Glutamatergic neuron (in vitro differentiated cells): ENCODE results near the gene ARG1. TPM values are rescaled to one million over a fixed set of nuclear protein-coding genes. Genes with fewer than 3 reads are reported as not detected.

Source experiments
- DNase-seq: peaks from one replicate; pipeline ENCODE4 v3.0.0; 2022
- H3K27ac Mint-ChIP-seq: one replicate; pipeline ENCODE4 v1.8.0; 2020; ENCODE audit warnings: mild to moderate bottlenecking, mixed read lengths, inconsistent platforms; ENCODE audit not compliant: unreplicated experiment
- H3K27me3 Mint-ChIP-seq: one replicate; pipeline ENCODE4 v1.8.0; 2020; ENCODE audit warnings: mild to moderate bottlenecking, moderate library complexity, mixed read lengths, inconsistent platforms; ENCODE audit not compliant: unreplicated experiment
- H3K36me3 Mint-ChIP-seq: one replicate; pipeline ENCODE4 v1.8.0; 2020; ENCODE audit warnings: mild to moderate bottlenecking, mixed read lengths, inconsistent platforms; ENCODE audit not compliant: unreplicated experiment
- H3K4me1 Mint-ChIP-seq: one replicate; pipeline ENCODE4 v1.8.0; 2020; ENCODE audit warnings: mild to moderate bottlenecking, low read depth, mixed read lengths, inconsistent platforms; ENCODE audit not compliant: unreplicated experiment
- H3K4me3 Mint-ChIP-seq: one replicate; pipeline ENCODE4 v1.8.0; 2020; ENCODE audit warnings: mild to moderate bottlenecking, mixed read lengths, inconsistent platforms; ENCODE audit not compliant: unreplicated experiment
- H3K9me3 Mint-ChIP-seq: one replicate; pipeline ENCODE4 v1.8.0; 2020; ENCODE audit warnings: mild to moderate bottlenecking, moderate library complexity, mixed read lengths, inconsistent platforms; ENCODE audit not compliant: unreplicated experiment
- total RNA-seq: library from RNA; stranded (reverse); fragmentation: NEBNext Ultra II Directional; extraction: Animal tissue kit (Norgen Biotek cat#: 25700); gene quantifications from one replicate; pipeline ENCODE4 v1.2.1, GENCODE V29; 2021; ENCODE audit not compliant: unreplicated experiment
- TF ChIP-seq, protein P1 (sequence below): fragments of 200-600 bp; sonication (generic); IDR thresholded peaks from one replicate; pipeline ENCODE4 v1.5.0; 2021; ENCODE audit not compliant: partially characterized antibody, unreplicated experiment

Gene ARG1
- total RNA-seq, 1 donor from 2014 or later = not detected

DNA sequence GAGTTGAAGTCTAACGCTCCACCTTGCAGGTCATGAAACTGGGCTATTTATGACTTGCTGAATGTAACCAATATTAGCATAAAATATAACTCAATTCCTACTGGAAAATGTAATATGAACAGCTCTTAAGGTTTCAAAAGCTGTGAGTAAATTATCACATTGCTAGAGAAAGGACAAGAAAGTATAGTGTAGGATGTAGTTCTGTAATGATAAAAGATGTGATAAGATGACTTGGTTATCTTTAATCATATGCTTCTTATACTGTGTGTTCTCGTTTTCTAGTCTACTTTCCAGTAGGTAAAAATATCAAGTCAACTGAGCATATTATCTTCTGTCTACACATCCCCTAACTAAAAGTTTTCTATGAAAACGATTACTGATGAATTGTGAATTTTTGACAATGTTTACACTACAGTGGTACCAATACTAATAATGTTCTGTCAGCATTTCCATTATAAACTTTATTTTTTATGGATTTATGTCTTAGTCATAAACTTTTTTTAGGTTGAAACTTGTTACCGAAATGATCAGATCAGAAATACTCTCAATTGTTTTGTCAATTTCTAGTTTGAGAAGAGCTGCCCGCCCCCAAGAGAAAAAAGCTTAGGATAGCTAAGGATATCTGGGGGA lies 40.4 kb downstream of the ARG1 start:
- Mint-ChIP-seq H3K9me3 (no peaks in the 10 kb centered on the region), H3K27ac (no peak overlapping the region), H3K4me3 (no peak overlapping the region), H3K36me3 (no peaks in the 10 kb centered on the region), H3K27me3 (peaks cover 3% of the 10 kb centered on the region), H3K4me1 (no peaks in the 10 kb centered on the region)
- DNase-seq = no peak
- TF ChIP-seq, protein P1, sequence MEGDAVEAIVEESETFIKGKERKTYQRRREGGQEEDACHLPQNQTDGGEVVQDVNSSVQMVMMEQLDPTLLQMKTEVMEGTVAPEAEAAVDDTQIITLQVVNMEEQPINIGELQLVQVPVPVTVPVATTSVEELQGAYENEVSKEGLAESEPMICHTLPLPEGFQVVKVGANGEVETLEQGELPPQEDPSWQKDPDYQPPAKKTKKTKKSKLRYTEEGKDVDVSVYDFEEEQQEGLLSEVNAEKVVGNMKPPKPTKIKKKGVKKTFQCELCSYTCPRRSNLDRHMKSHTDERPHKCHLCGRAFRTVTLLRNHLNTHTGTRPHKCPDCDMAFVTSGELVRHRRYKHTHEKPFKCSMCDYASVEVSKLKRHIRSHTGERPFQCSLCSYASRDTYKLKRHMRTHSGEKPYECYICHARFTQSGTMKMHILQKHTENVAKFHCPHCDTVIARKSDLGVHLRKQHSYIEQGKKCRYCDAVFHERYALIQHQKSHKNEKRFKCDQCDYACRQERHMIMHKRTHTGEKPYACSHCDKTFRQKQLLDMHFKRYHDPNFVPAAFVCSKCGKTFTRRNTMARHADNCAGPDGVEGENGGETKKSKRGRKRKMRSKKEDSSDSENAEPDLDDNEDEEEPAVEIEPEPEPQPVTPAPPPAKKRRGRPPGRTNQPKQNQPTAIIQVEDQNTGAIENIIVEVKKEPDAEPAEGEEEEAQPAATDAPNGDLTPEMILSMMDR = no peak

DNA sequence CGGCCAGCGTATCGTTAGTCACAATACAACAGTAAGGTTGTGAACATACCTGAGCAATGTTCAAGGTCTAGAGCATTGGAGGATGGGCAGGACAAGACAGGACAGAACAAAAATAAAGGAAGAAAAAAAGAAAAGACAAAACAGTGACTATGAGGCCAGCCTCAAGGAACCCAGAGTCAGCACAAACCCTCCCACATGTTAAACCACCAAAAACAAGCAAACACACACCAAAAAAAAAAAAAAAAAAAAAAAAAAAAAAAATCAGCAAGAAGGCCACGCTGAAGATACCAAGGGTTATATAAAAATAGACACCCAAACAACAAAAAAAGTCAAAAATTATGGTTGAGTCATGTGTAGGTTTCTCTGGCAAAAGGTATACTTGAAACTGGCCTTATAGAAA lies 42.2 kb downstream of the ARG1 start:
- H3K9me3 Mint-ChIP-seq = no peaks in the 10 kb centered on the region
- H3K27me3 Mint-ChIP-seq = no peaks in the 10 kb centered on the region
- TF ChIP-seq, protein P1 = no peak
- H3K4me1 Mint-ChIP-seq = no peaks in the 10 kb centered on the region
- no peaks in the 10 kb centered on the region for H3K36me3 Mint-ChIP-seq
- no peak overlapping the region for H3K27ac Mint-ChIP-seq
- DNase-seq = no peak
- H3K4me3 Mint-ChIP-seq = no peak overlapping the region

DNA sequence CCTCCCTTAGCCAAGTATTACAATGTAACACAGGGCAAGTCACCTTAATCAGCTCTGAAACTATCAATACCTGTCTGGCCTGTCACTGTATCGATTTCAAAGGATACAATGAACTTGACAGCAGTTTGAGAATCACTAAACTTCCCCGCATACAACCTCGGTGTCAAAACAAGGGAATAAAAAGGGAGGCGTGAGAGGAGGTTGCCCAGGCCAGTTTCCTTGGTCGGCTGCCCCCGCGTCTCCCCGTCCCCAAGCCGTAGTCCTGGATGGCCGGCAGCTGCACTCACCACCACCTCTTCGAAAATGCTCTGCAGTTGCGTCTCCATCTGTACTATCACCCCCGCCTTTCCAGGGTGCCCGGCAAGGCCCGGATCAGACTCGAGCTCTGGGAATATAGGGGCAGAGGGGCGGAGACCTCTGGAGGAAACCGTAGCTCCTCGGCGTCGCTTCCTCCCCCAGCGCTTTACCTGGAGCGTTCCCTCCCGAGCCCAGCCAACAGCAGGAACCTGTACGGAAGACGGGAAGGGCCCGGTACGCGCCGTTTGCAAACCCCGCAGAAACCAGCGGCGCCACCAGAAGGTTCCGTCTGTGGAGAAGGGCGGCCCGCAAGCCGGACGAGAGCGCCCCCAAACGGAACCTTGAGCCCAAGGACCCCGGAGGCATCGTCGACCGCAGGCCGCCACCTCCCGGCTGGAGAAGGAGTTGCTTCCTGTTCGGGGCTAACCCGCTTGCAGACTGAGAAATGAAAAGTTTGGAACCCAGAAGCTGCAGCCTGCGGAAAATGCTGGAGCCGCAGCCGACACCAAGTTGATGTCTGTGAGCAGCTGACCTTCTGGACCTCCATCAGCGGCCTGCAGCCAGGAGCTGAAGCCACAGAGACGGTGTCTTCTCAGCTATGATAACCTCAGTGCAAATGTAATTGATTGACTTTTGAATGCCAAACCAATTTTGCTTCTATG lies 55.0 kb downstream of the ARG1 start, which contains the start of gene MED23:
TSS of gene MED23 (minus strand) at position 519 of the 959 bp plus-strand sequence. CDS start at position 326, 193 bp downstream.
- H3K27ac Mint-ChIP-seq = peak within 1 kb of the TSS; percentile 95
- TF ChIP-seq, protein P1 = peak; percentile 89

DNA sequence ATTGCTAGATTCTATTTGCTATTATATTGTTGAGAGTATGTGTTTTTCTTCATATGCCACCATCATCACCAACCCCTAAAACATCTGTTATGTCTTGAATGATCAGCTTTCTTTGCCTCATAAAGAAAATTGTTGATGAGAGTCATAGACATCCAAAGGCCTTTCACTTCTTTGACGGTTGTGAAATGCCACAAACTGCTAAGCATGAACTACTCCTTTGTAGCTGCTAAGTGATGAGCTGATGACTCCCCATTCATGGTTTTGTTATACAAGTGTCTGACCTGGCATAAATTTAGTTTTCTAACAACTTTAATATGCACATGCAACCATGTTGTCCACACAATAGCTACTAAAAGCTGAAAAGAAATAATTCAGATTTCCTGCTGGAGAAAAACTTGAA lies 55.7 kb downstream of the ARG1 start:
- peak overlapping the region; percentile 99 for H3K4me3 Mint-ChIP-seq
- peaks cover 2% of the 10 kb centered on the region for H3K27me3 Mint-ChIP-seq
- DNase-seq = no peak

More for the DNA sequence above, 55.0 kb downstream of the ARG1 start, which contains the start of gene MED23:
- DNase-seq = peak; percentile 98
- peak within 1 kb of the TSS; percentile 99 for H3K4me3 Mint-ChIP-seq
- H3K4me1 Mint-ChIP-seq = no peaks in the 10 kb centered on the region
- no peaks in the 10 kb centered on the region for H3K36me3 Mint-ChIP-seq
- H3K9me3 Mint-ChIP-seq = no peaks in the 10 kb centered on the region
- peaks cover 2% of the 10 kb centered on the region for H3K27me3 Mint-ChIP-seq

More for the DNA sequence above, 55.7 kb downstream of the ARG1 start:
- TF ChIP-seq, protein P1 = no peak
- H3K4me1 Mint-ChIP-seq = no peaks in the 10 kb centered on the region
- no peak overlapping the region for H3K27ac Mint-ChIP-seq
- no peaks in the 10 kb centered on the region for H3K36me3 Mint-ChIP-seq
- H3K9me3 Mint-ChIP-seq = no peaks in the 10 kb centered on the region
